Measurements from ENCODE around the gene RBBP8NL. TPM values are rescaled to one million over a fixed set of nuclear protein-coding genes. Genes with fewer than 3 reads are reported as not detected.
"Not testable (repeated sequence)": the region's sequence is repeated elsewhere in the genome, so short reads cannot be mapped to it uniquely, and the experiment has no call there.

Gene RBBP8NL
- polyA plus RNA-seq, 4 donors: 0.04 to 3.0 (median 1.5) TPM

GRCh38 chr20:62446481-62446880 is 19.1 kb upstream of the RBBP8NL start:
- no peak for DNase-seq (ENCODE audit: low read depth in 4 of 4, low spot score in 3 of 4)

DNA sequence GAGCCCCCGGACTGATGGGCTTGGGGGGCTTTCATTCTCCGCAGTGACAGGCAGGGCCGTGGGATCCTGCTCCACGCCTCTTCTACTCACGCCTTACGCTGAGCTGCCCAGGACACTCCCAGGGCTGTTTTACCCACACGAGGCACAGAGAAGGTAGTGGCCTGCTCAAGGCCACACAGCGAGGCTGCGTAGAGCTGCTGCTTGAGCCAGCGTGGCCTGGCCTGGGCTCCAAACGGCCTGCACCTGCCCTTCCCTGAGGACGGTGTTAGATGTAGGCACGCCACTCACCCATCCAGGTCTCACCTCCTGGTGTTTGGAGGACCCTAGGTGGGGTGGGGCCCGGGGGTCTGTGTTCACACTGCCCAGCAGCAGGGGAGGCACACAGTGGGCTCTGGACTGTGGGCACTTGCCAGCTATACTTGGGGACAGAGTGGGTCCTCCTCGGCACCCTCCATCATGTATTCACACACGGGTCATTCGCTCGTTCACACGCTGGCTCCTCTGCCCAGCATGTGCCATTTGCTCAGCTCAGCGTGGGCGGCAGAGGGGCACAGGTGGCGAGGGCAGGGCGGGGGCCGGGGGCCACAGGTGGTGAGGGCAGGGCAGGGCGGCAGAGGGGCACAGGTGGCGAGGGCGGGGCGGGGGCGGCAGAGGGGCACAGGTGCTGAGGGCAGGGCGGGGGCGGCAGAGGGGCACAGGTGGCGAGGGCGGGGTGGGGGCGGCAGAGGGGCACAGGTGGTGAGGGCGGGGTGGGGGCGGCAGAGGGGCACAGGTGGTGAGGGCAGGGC is 18.4 kb upstream of the RBBP8NL start:
- no peak for DNase-seq (ENCODE audit: low read depth in 4 of 4, low spot score in 3 of 4)

DNA sequence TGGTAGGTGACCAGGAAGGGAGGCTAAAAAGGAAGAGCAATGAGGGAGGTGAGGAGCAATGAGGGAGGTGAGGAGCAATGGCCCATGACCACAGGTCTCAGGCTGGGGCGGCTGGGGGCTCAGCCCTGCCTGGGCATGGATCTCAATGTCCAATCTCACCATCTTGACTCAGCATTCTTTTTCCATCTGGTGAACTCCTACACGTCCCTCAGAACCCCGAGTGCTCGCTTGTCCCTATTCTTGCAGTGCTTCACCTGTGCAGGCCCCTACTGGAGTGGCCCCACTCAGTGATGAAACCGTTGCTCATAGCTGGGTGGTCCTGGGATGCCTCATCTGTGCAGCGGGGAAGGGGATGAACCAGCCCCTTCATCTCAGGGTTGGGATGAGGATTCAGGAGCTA is 16.9 kb upstream of the RBBP8NL start:
- no peak for DNase-seq (ENCODE audit: low read depth in 4 of 4, low spot score in 3 of 4)

DNA sequence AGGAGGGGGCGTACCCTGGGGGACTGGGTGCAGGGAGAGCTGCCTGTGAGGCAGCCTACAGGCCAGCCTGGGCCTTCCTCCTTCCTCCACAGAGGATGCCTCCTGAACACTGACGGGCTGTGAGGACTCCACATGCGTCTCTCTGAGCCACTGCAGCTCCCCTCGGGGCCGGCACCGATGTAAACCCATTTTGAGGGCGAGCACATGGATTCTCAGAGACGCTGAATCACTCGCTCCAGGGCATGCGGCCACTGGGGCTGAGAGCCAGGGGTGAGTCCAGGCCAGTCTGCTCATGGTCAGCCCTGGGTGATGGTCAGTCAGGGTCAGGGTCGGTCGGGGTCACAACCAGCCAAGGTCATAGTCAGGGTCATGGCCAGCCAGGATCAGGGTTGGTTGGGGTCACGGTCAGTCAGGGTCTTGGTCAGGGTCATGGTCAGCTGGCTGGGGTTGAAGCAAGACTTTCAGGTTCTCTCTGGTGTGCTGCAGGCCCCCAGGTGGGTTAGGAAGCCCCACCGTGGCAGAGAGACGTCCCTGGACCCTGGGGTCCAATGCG is 14.7 kb upstream of the RBBP8NL start:
- no peak for DNase-seq (ENCODE audit: low read depth in 4 of 4, low spot score in 3 of 4)

DNA sequence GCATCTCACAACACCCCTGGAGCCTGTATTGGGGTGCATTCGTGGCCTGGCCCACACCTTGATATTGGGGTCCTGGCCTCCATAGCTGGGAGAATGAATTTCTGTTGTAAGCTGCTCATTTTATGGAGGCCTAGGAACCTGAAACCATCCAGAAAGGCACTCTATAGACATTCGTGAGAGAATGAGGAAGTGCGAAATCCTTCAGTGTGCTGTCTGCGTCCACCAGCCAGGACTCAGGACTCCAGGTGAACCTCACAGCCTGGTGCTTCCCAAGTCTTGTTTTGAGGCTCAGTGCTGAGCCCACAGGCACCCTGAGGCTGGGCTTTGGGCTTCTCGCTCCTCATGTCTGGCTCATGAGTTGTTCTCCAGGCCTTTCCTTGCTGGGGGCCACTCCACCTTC is 11.9 kb upstream of the RBBP8NL start:
- no peak for DNase-seq (ENCODE audit: low read depth in 4 of 4, low spot score in 3 of 4)

DNA sequence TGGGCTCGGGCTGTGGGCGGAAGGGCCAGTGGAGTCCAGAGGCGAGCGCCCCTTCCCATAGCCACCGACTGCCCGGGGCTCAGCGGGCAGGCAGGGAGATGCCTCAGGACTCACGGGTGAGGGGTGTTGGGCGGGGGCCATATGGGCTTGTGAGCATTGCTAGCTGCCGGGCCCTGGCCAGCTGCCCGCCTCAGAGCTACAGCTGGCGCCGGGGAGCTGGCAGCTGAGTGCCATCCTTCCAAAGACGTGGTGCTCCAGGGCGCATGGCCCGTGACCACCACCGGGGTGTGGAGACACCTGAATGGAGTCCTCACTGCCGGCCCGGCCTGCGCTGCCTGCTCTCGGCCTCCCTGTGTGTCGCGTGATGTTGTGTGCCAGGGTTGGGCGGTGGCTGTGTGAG is 10.6 kb upstream of the RBBP8NL start:
- DNase-seq (ENCODE audit: low read depth in 4 of 4, low spot score in 3 of 4): no peak

GRCh38 chr20:62437496-62437895 is 10.2 kb upstream of the RBBP8NL start:
- DNase-seq (ENCODE audit: low read depth in 4 of 4, low spot score in 3 of 4): no peak

DNA sequence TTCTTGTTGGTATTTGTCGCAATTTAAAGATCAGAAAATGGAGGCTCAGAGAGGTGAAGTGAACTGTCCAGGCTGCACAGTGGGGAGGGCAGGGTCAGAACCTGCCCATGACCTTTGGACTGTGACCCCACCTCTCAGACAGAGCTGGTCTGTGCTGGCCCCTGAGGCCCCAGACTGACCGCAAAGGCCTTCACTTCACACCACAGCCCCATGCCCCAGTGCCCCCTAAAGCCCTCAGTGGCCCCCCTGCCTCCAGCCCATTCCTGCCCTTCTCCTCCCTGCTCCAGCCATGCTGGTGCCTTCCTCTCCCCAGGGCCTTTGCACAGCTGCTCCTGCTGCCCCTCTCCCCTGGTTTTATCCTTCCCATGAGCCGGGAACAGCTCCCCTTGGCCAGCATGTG is 9.4 kb upstream of the RBBP8NL start:
- DNase-seq (ENCODE audit: low read depth in 4 of 4, low spot score in 3 of 4): no peak

DNA sequence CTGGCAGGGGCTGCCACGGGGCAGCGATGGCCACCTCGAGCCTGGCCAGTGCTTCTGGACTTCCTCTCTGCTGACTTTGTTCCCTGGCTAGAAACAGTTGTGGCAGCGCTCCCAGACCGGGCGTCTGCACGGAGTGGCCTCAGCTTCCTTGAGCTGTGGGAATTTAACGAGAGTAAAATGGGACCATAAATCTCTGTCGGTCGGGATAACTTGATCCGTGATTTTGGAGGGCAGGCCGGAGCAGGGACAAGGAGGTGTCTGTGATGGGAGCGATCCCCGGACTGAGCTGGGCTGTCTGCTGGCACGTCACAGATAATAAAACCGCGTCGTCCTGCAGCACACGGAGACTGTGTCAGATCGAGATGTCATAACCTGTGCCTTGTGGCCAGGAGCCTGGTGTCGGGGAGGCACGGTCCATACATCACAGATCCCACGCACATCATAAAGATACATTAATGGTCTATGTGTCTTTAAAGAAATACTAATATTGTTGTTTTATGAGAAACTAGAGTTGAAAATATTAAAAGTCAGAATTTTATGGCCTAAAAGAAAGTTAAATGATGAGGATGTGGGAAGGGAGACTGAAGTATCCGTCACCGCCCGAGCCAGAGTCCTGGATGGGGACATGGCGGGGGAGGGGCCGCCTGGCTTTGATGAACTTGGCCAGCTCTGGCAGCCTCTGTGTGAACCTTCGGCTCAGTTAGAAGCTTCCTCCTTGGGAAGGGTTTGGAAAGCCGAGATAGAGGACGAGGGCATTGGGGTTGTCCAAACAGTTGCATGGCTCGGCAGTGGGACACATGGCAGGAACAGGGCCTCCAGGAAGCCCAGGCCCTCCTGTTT is 6.5 kb upstream of the RBBP8NL start:
- no peak for DNase-seq (ENCODE audit: low read depth in 4 of 4, low spot score in 3 of 4)

DNA sequence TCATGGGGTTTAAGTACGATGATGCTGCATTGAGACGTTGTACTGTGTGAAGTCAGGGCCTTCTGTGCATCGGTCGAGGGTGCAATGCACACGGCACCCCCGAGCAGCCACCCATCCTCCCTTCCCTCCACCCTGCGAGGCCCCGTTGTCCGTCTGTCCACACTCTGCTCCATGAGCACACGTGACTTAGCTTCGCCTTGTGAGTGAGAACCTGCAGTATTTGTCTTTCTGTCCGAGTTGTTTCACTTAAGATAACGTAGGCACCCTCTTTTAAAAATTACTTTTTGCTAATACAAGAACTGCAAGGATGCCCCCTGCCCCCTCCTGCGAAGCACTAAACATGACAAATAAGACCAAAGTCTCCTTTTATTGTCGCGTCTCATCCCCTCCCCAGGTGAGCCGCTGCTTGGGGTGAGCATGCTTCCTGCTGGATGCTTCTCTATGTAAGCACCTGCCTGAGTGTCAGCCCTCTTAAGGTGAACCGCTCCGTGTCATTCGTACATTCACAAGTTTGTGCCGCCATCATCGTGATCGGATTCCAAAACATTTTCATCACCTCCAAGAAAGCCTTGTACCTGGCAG is 3.6 kb upstream of the RBBP8NL start:
- no peak for DNase-seq (ENCODE audit: low read depth in 4 of 4, low spot score in 3 of 4)

DNA sequence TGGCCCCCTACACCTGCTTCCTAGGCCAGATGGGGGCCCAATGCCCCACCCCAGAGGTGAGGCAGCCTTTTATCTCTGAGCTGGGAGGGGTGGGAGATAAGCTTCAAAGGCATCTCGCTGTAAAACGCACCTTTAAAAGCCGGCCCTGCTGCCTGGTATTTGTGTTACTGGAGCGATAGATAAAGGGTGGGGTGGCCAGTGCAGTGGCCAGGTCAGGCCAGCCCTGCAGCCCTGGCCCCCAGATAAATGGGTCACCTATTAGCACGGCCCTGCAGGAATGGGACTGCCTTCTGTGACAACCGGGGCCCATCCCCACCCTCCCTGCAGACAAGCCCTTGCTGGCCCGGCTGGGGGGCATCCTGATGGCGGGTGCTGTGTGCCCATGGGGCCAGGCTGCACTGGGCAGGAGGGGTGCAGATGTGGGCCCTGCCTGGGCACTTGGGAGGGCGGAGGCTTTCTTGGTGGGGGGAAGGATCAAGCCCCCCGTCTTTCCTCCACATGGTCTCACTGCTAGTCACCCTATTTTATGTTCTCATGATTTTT is 3.0 kb upstream of the RBBP8NL start:
- DNase-seq (ENCODE audit: low read depth in 4 of 4, low spot score in 3 of 4): no peak

- DNase-seq (ENCODE audit: low read depth in 4 of 4, low spot score in 3 of 4): no peak
Observed at GRCh38 chr20:62429455-62430310, 2.3 kb upstream of the RBBP8NL start.

GRCh38 chr20:62428396-62429295 is 1.3 kb upstream of the RBBP8NL start:
- no peak for DNase-seq (ENCODE audit: low read depth in 4 of 4, low spot score in 3 of 4)

DNA sequence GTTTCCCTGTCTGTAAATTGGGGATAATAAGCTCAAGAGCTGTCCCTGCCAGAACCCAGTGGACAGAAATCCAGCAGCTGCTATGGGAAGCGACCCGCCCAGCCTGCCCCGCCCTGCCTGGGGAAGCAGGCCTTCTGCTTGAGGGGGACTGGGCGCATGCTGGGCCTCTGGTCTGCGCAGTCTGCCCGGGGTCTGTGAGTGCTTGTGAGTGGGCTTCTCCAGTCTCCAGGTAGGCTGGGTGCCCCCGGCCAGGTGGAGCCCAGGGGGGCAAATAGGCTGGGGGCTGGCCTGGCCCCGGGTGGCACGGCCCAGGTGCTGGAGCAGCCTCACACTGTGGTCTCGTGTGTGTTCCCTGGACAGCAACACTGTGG is 648 bp upstream of the RBBP8NL start:
- no peak for DNase-seq (ENCODE audit: low read depth in 4 of 4, low spot score in 3 of 4)

DNA sequence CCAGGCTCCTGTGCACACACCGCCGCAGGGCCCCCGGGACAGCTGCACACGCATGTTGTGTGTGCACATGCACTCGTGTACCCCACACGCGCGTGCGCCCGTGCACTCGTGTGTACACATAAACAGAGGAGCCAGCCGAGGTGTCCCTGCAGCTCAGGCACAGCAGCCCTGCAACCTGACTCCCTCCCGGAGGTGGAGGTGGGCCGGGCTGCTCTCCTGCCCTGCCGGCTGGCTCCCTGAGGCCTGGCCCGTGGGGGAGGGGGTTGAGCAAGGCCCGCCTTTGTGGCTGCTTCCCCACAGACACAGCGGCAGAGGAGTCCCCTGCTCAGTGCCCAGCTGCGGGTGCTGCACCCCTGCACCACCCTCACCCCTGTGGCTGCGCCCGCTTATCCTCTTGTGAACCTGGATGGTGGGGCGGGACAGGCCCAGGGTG is 624 bp downstream of the RBBP8NL start:
- no peak for DNase-seq (ENCODE audit: low read depth in 4 of 4, low spot score in 3 of 4)

DNA sequence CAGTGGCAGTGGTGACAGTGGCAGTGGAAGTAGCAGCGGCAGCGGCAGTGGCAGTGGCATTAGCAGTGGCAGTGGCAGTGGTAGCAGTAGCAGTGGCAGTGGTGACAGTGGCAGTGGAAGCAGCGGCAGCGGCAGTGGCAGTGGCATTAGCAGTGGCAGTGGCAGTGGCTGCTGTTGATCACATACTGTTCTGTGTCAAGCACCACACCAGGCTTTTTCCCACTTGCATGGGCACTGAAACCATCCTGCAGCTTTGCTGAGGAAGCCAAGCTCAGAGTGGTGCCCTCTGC is 1.3 kb downstream of the RBBP8NL start:
- DNase-seq (ENCODE audit: low read depth in 4 of 4, low spot score in 3 of 4): not testable (repeated sequence)

DNA sequence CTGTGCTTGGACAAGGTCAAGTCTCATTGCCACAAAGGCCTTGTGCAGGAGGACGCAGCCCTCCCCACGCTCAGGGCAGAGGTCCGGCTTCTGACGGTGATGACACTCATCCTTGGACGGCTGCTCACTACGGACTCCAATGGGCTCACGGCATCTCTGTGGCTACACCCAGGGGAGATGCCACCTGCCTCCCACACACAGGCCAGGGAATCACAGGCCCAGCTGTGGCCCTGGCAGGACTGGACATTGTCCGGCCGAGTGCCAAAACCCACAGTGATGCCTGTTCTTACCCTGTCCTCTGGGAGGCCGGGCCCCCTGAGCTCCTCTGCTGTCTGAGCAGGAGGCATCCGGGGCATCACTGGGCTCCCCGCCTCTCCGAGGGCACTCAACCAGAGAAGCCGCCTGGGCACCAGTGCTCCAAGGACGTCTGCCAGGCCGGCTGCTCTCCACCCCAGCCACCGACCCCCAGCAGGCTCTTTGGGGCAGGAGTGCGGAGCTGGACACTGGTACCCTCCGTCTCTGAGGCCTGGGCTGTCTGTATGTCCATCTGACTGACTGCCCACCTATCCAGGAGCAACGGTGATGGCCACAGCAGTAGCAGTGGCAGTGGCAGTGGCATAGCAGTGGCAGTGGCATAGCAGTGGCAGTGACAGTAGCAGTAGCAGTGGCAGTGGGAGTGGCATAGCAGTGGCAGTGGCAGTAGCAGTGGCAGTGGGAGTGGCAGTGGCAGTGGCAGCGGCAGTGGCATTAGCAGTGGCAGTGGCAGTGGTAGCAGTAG is 1.9 kb downstream of the RBBP8NL start:
- DNase-seq (ENCODE audit: low read depth in 4 of 4, low spot score in 3 of 4): no peak

DNA sequence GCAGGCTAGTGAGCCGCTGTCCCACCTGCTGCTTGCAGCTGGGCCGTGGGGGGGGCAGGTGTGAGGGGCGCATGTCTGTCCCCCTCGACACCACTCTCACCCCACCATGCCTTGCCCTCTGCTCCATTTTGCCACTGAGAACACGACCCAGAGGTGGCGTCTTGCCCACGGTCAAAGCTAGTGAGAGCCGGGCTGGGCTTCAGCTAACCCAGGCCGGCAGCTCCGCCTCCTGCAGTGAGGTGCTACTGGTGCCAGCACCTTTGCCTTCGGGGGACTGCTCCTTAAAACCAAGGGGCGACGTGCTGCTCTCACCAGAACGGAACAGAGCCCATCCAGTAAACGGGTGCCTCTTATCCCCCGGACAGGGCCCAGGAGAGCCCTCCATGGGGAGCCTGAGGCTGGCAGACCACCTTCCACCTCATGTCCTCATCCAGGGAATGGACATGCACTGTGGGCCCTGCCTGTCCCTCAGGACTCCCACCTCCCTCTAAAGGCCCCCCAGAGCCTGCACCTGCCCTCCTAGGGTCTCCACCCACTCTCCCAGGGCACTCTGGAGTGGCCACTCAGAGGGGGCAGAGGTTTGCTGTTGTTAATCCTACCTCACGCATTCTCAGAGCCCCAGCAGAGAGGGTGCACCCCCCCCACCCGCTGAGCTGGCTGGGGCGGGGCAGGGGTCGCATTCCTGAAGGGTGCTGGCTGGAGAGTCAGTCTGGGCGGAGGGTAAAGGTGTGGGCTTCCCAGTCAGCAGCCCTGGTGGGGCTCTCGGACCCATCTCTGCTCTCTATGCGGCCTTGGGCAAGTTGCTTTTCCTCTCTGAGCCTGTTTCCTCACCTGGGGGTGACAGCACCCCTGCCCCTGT is 2.9 kb downstream of the RBBP8NL start:
- no peak for DNase-seq (ENCODE audit: low read depth in 4 of 4, low spot score in 3 of 4)

Data from left renal pelvis (tissue), 4 donors.